Natural killer cell treated with Interleukin-12 subunit alpha and Interleukin-12 subunit beta and Interleukin-15 and Interleukin-18, amount 100 ng/mL, for 72 hours (primary cell): ENCODE measurements around the gene KIF17. TPM values are rescaled to one million over a fixed set of nuclear protein-coding genes. Genes with fewer than 3 reads are reported as not detected.

Experiments used
- ATAC-seq, 2 donors: fragments of 150-1000 bp; cut with Tn5 transposase in 1 of 2; sonication (Bioruptor Pico), chemical (Tn5 transposase) in 1 of 2; 2 replicates each; pipeline ENCODE4 v1.10.0; 2021
- DNase-seq: peaks from one replicate; pipeline ENCODE4 v3.0.0; 2022; ENCODE audit warnings: low spot score
- H3K27ac Mint-ChIP-seq, 2 donors: 1 replicate in 1 of 2; 2 replicates in 1 of 2; pipeline ENCODE4 v1.8.0; 2022; ENCODE audit warnings: mixed read lengths in 2 of 2, mild to moderate bottlenecking in 1 of 2, moderate library complexity in 1 of 2
- H3K27me3 Mint-ChIP-seq, 2 donors: 1 replicate in 1 of 2; 2 replicates in 1 of 2; pipeline ENCODE4 v1.8.0; 2022; ENCODE audit warnings: mixed read lengths in 2 of 2
- H3K36me3 Mint-ChIP-seq: one replicate; pipeline ENCODE4 v1.8.0; 2022; ENCODE audit warnings: mixed read lengths
- H3K4me1 Mint-ChIP-seq, 2 donors: 1 replicate in 1 of 2; 2 replicates in 1 of 2; pipeline ENCODE4 v1.8.0; 2022; ENCODE audit warnings: low read depth in 2 of 2, mixed read lengths in 2 of 2, mild to moderate bottlenecking in 1 of 2
- H3K4me3 Mint-ChIP-seq: one replicate; pipeline ENCODE4 v1.8.0; 2022; ENCODE audit warnings: mixed read lengths
- H3K9me3 Mint-ChIP-seq: 2 replicates; pipeline ENCODE4 v1.8.0; 2022; ENCODE audit warnings: mixed read lengths
- total RNA-seq, 2 donors: library from RNA; stranded (reverse); gene quantifications; one replicate each; pipeline ENCODE4 v1.2.3, GENCODE V29; 2022

The KIF17 gene
- total RNA-seq, 2 donors from 2014 or later = not detected

- DNase-seq (no peak), ATAC-seq (no peak)
- H3K36me3 Mint-ChIP-seq = no peaks in the 10 kb centered on the region
- H3K9me3 Mint-ChIP-seq = no peaks in the 10 kb centered on the region
- peaks cover 0 to 13% of the 10 kb centered on the region in 2 donors for H3K27me3 Mint-ChIP-seq
- H3K27ac Mint-ChIP-seq = no peak overlapping the region
- H3K4me3 Mint-ChIP-seq = no peak overlapping the region
- no peaks in the 10 kb centered on the region for H3K4me1 Mint-ChIP-seq
Measured at GRCh38 chr1:20618550-20618949, 99.3 kb downstream of the KIF17 start.

DNA sequence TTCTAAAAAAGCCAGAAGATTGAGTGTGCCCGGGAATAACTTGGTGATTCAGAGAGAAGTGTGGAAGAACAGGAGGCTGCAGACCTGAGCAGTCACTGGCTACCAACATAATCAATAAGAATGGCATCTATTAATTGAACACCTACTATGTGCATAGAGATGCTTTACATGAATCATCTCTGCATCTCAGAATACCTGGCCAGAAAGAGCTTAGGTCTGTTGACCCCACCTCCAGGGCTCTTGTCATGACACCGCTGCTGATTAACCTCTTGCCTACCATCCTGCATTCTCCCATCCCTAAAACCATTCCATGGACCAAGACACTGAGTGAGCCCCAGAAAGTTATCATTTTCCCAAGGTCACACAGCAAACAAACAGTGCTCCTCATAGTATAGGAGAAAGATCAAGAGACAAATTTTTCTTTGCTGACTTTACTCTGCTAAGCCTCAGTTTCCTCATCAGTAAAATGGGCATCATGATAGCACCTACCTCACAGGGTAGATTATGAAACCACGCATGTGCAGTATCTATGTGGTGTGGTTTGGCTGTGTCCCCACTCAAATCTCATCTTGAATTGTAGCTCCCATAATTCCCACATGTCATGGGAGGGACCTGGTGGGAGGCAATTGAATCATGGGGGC, 100.8 kb downstream of the KIF17 start:
- Mint-ChIP-seq H3K4me1 (no peaks in the 10 kb centered on the region), H3K9me3 (no peaks in the 10 kb centered on the region), H3K27me3 (peaks cover 0 to 15% of the 10 kb centered on the region in 2 donors), H3K36me3 (no peaks in the 10 kb centered on the region), H3K27ac (no peak overlapping the region), H3K4me3 (no peak overlapping the region)
- no peak for ATAC-seq
- no peak for DNase-seq

DNA sequence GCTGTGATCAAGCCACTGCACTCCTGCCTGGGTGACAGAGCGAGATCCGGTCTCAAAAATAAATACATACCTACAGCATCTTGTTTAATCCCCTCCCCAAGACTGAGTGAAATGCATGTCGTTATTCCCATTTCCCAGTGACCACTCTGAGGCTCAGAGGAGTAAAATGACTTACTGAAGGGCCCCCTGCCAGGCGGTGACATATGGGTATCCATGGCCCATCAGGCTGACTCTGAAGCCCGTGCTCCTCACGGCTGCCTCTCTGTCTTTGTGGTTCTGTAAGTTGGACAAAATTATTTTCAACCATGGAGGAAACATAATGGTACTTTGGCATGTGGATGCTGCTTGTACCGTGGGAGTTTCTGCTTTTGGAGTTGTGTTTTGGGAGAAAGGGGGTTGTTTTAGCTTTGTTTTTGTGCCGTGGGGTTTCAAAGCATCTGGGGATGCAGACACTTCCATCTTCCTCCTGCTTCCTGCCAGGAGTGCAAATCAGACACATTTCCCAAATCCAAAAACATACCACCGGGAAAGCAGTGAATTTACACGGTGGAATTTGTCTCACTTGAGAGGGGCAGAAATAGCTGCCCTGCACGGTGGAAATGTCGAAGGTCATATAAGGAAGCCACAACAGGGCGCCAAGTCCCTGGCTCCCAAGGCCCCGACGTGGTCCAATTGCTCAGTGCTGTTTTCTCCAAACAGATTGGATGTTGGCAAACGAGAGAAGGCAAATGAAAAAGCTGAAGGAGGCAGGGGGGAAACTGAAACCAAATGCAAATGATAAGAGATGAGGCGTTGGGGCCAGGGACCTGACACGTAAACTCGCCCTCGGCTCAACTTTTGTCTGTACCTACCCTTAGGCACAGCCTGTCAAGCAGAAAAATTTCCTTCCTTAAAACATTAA, 101.6 kb downstream of the KIF17 start:
- Mint-ChIP-seq H3K4me1 (no peaks in the 10 kb centered on the region), H3K36me3 (no peaks in the 10 kb centered on the region), H3K9me3 (no peaks in the 10 kb centered on the region), H3K4me3 (no peak overlapping the region), H3K27me3 (peaks cover 0 to 15% of the 10 kb centered on the region in 2 donors), H3K27ac (no peak overlapping the region)
- DNase-seq (no peak), ATAC-seq (no peak)

GRCh38 chr1:20614131-20614579, 103.7 kb downstream of the KIF17 start:
- no peaks in the 10 kb centered on the region for H3K36me3 Mint-ChIP-seq
- ATAC-seq = no peak
- H3K27ac Mint-ChIP-seq = peak overlapping the region in 1 of 2 donors; percentile 8

More at GRCh38 chr1:20614131-20614579, 103.7 kb downstream of the KIF17 start:
- H3K27me3 Mint-ChIP-seq = peaks cover 0 to 13% of the 10 kb centered on the region in 2 donors
- DNase-seq = no peak
- H3K4me3 Mint-ChIP-seq = no peak overlapping the region
- H3K4me1 Mint-ChIP-seq = no peaks in the 10 kb centered on the region
- no peaks in the 10 kb centered on the region for H3K9me3 Mint-ChIP-seq

Other genes with a start within 250 kb of the KIF17 start
- gene CAMK2N1, start 231.8 kb downstream of the KIF17 start, total RNA-seq = 1 to 10 TPM; 1.1 to 2.1 TPM
- gene MUL1, start 209.9 kb downstream of the KIF17 start, total RNA-seq = 10 to 100 TPM; 23.3 to 30.6 TPM
- gene FAM43B, start 165.4 kb downstream of the KIF17 start, total RNA-seq = not detected
- not detected for gene CDA, start 128.9 kb downstream of the KIF17 start, total RNA-seq
- 1 to 10 TPM; 3.8 to 4.7 TPM for gene PINK1, start 84.5 kb downstream of the KIF17 start, total RNA-seq
- gene DDOST, start 56.6 kb downstream of the KIF17 start, total RNA-seq = 100 to 1,000 TPM; 176 to 227 TPM
- gene SH2D5, start 14.7 kb upstream of the KIF17 start, total RNA-seq = under 1 TPM; 0.14 to 0.19 TPM
- 100 to 1,000 TPM; 182 to 347 TPM for gene HP1BP3, start 69.3 kb upstream of the KIF17 start, total RNA-seq